ENCODE data around the gene TBRG4. TPM values are rescaled to one million over a fixed set of nuclear protein-coding genes. Genes with fewer than 3 reads are reported as not detected.

The TBRG4 gene
- total RNA-seq, 2 donors from 2014 or later = 46.4 to 76.3 TPM

GRCh38 chr7:45153233-45153632, 41.7 kb upstream of the TBRG4 start:
- no peaks in the 10 kb centered on the region for H3K4me1 ChIP-seq (replicated peaks)
- 43% methylated on average over 3 of the region's 3 CpGs for WGBS

GRCh38 chr7:45151967-45152366, 40.5 kb upstream of the TBRG4 start:
- H3K4me3 ChIP-seq = no peak overlapping the region
- DNase-seq (ENCODE audit: low spot score) = no peak
- TF ChIP-seq CTCF (IDR thresholded peaks at IDR 0.05) (no peak), POLR2AphosphoS5 (IDR thresholded peaks at IDR 0.05) (no peak), POLR2A (IDR thresholded peaks at IDR 0.05) (no peak)
- no peaks in the 10 kb centered on the region for H3K36me3 ChIP-seq
- H3K4me1 ChIP-seq (replicated peaks) = no peaks in the 10 kb centered on the region
- H3K27me3 ChIP-seq (replicated peaks; ENCODE audit: insufficient read depth) = no peaks in the 10 kb centered on the region
- 96% methylated on average over 3 of the region's 3 CpGs for WGBS
- intact Hi-C loops (cut with DNase I) = loop anchor here (10.0 kb wide), 1 partner anchor 703 kb away; no protein-coding TSS in a partner anchor
- no peaks in the 10 kb centered on the region for H3K9me3 ChIP-seq
- no peak overlapping the region for H3K27ac ChIP-seq

More at GRCh38 chr7:45153233-45153632, 41.7 kb upstream of the TBRG4 start:
- H3K4me3 ChIP-seq = no peak overlapping the region
- no peaks in the 10 kb centered on the region for H3K9me3 ChIP-seq
- no peaks in the 10 kb centered on the region for H3K36me3 ChIP-seq
- intact Hi-C loops (cut with DNase I) = loop anchor here (10.0 kb wide), 1 partner anchor 702 kb away; no protein-coding TSS in a partner anchor
- no peak for TF ChIP-seq POLR2A (IDR thresholded peaks at IDR 0.05)
- no peak for TF ChIP-seq CTCF (IDR thresholded peaks at IDR 0.05)
- no peak for TF ChIP-seq POLR2AphosphoS5 (IDR thresholded peaks at IDR 0.05)
- DNase-seq (ENCODE audit: low spot score) = no peak
- H3K27me3 ChIP-seq (replicated peaks; ENCODE audit: insufficient read depth) = peaks cover 9% of the 10 kb centered on the region
- no peak overlapping the region for H3K27ac ChIP-seq

GRCh38 chr7:45151131-45151684, 39.7 kb upstream of the TBRG4 start:
- H3K27ac ChIP-seq = no peak overlapping the region
- no peaks in the 10 kb centered on the region for H3K36me3 ChIP-seq
- DNase-seq (ENCODE audit: low spot score) = no peak
- H3K4me3 ChIP-seq = no peak overlapping the region
- WGBS = 75% methylated on average over 9 of the region's 9 CpGs
- no peaks in the 10 kb centered on the region for H3K4me1 ChIP-seq (replicated peaks)
- H3K27me3 ChIP-seq (replicated peaks; ENCODE audit: insufficient read depth) = no peaks in the 10 kb centered on the region
- no peak for TF ChIP-seq POLR2AphosphoS5 (IDR thresholded peaks at IDR 0.05)
- TF ChIP-seq CTCF (IDR thresholded peaks at IDR 0.05) = no peak
- no peak for TF ChIP-seq POLR2A (IDR thresholded peaks at IDR 0.05)
- intact Hi-C loops (cut with DNase I) = loop anchor here (10.0 kb wide), 1 partner anchor 704 kb away; no protein-coding TSS in a partner anchor
- no peaks in the 10 kb centered on the region for H3K9me3 ChIP-seq

- WGBS = 84% methylated on average over 11 of the region's 11 CpGs
- Histone ChIP-seq H3K27ac (no peak overlapping the region), H3K36me3 (no peaks in the 10 kb centered on the region), H3K4me1 (replicated peaks) (no peaks in the 10 kb centered on the region), H3K9me3 (no peaks in the 10 kb centered on the region), H3K4me3 (no peak overlapping the region), H3K27me3 (replicated peaks; ENCODE audit: insufficient read depth) (no peaks in the 10 kb centered on the region)
- TF ChIP-seq POLR2AphosphoS5 (IDR thresholded peaks at IDR 0.05) = no peak
- no peak for TF ChIP-seq CTCF (IDR thresholded peaks at IDR 0.05)
- no peak for TF ChIP-seq POLR2A (IDR thresholded peaks at IDR 0.05)
- intact Hi-C loops (cut with DNase I) = loop anchor here (10.0 kb wide), 1 partner anchor 705 kb away; no protein-coding TSS in a partner anchor
- DNase-seq (ENCODE audit: low spot score) = no peak
Observed at GRCh38 chr7:45150199-45150598, 38.7 kb upstream of the TBRG4 start.

- WGBS = 76% methylated on average over 5 of the region's 5 CpGs
- Histone ChIP-seq H3K27me3 (replicated peaks; ENCODE audit: insufficient read depth) (no peaks in the 10 kb centered on the region), H3K4me3 (no peak overlapping the region), H3K27ac (no peak overlapping the region), H3K36me3 (no peaks in the 10 kb centered on the region), H3K4me1 (replicated peaks) (no peaks in the 10 kb centered on the region), H3K9me3 (no peaks in the 10 kb centered on the region)
- intact Hi-C loops (cut with DNase I) = loop anchor here (10.0 kb wide), 1 partner anchor 705 kb away; no protein-coding TSS in a partner anchor
- no peak for TF ChIP-seq CTCF (IDR thresholded peaks at IDR 0.05)
- no peak for DNase-seq (ENCODE audit: low spot score)
Observed at GRCh38 chr7:45149606-45150005, 38.1 kb upstream of the TBRG4 start.
